ENCODE results near the gene ADGRG4.
"Not testable (repeated sequence)": the region's sequence is repeated elsewhere in the genome, so short reads cannot be mapped to it uniquely, and the experiment has no call there.

ADGRG4 gene

GRCh38 chrX:136300721-136301120 is at the start of gene ADGRG4:
TSS of gene ADGRG4 (plus strand) at chrX:136300963. CDS start at chrX:136308778, 7,815 bp downstream.
- DNase-seq: not testable (repeated sequence)

- peak; percentile 35 to 54 for DNase-seq
Measured at GRCh38 chrX:136251041-136251991, 49.4 kb upstream of the ADGRG4 start, which contains the start of gene MAP7D3. TSS of gene MAP7D3 (minus strand) at chrX:136251400. CDS start at chrX:136251358, 42 bp downstream.

GRCh38 chrX:136255541-136255940 is 45.2 kb upstream of the ADGRG4 start:
- DNase-seq: no peak

- no peak for DNase-seq
Measured at GRCh38 chrX:136256026-136256425, 44.7 kb upstream of the ADGRG4 start.

GRCh38 chrX:136258951-136259350 is 41.8 kb upstream of the ADGRG4 start:
- no peak for DNase-seq

GRCh38 chrX:136259543-136259942 is 41.2 kb upstream of the ADGRG4 start:
- DNase-seq: peak in 1 of 2 donors; percentile 50

- no peak for DNase-seq
Measured at GRCh38 chrX:136260776-136261175, 40.0 kb upstream of the ADGRG4 start.

GRCh38 chrX:136261321-136261720 is 39.4 kb upstream of the ADGRG4 start:
- DNase-seq: no peak

GRCh38 chrX:136262243-136262642 is 38.5 kb upstream of the ADGRG4 start:
- no peak for DNase-seq

- no peak for DNase-seq
Measured at GRCh38 chrX:136262812-136263315, 37.9 kb upstream of the ADGRG4 start.

- DNase-seq: no peak
Measured at GRCh38 chrX:136266828-136267227, 33.9 kb upstream of the ADGRG4 start.

- peak in 1 of 2 donors; percentile 14 for DNase-seq
Measured at GRCh38 chrX:136268051-136269048, 32.4 kb upstream of the ADGRG4 start.

GRCh38 chrX:136269921-136270320 is 30.8 kb upstream of the ADGRG4 start:
- no peak for DNase-seq

- DNase-seq: peak in 1 of 2 donors; percentile 65
Measured at GRCh38 chrX:136271300-136271699, 29.5 kb upstream of the ADGRG4 start.

GRCh38 chrX:136272325-136272724 is 28.4 kb upstream of the ADGRG4 start:
- no peak for DNase-seq

GRCh38 chrX:136273986-136274385 is 26.8 kb upstream of the ADGRG4 start:
- DNase-seq: no peak

- DNase-seq: no peak
Measured at GRCh38 chrX:136275553-136275952, 25.2 kb upstream of the ADGRG4 start.

GRCh38 chrX:136286375-136286774 is 14.4 kb upstream of the ADGRG4 start:
- DNase-seq: not testable (repeated sequence)

GRCh38 chrX:136291824-136292223 is 8.9 kb upstream of the ADGRG4 start:
- DNase-seq: no peak

- DNase-seq: no peak
Measured at GRCh38 chrX:136292656-136293055, 8.1 kb upstream of the ADGRG4 start.

GRCh38 chrX:136295380-136295779 is 5.4 kb upstream of the ADGRG4 start:
- no peak for DNase-seq

GRCh38 chrX:136303041-136303440 is 2.3 kb downstream of the ADGRG4 start:
- DNase-seq: no peak

GRCh38 chrX:136304493-136304892 is 3.7 kb downstream of the ADGRG4 start:
- DNase-seq: no peak

All from bone marrow (tissue), 2 donors.